Fibroblast of skin of back (primary cell): ENCODE data around the gene CENPVL2. TPM values are rescaled to one million over a fixed set of nuclear protein-coding genes. Genes with fewer than 3 reads are reported as not detected.
A peak's percentile ranks its signal among the peaks of the same experiment; 100 is the strongest.
"Not testable (repeated sequence)": the region's sequence is repeated elsewhere in the genome, so short reads cannot be mapped to it uniquely, and the experiment has no call there.

Source experiments
- DNase-seq: peaks from one replicate; pipeline ENCODE4 v3.0.0-alpha.2; 2013
- polyA plus RNA-seq, 2 experiments: library from polyadenylated mRNA; unstranded; fragments of 120-200 nt; gene quantifications; one replicate each; pipeline ENCODE4 v1.2.1, GENCODE V29; 2013; ENCODE audit not compliant: insufficient read length in 2 of 2

The CENPVL2 gene
- not detected for polyA plus RNA-seq (2013, experiment 1 of 2; ENCODE audit: insufficient read length)
- not detected for polyA plus RNA-seq (2013, experiment 2 of 2; ENCODE audit: insufficient read length)

GRCh38 chrX:51682720-51683062 is at the start of gene CENPVL2:
Gene CENPVL2, minus strand, starts transcription at chrX:51682831. Its CDS starts 0 bp downstream, at chrX:51682831.
- DNase-seq = not testable (repeated sequence)

- no peak for DNase-seq
Measured at GRCh38 chrX:51728202-51728601, 45.6 kb upstream of the CENPVL2 start.

GRCh38 chrX:51712943-51713647 is 30.5 kb upstream of the CENPVL2 start:
- not testable (repeated sequence) for DNase-seq

- DNase-seq = not testable (repeated sequence)
Measured at GRCh38 chrX:51710277-51711164, 27.9 kb upstream of the CENPVL2 start, which contains the start of gene CENPVL1. Gene CENPVL1, plus strand, starts transcription at chrX:51710512. Its CDS starts 0 bp downstream, at chrX:51710512.

- DNase-seq = no peak
Measured at GRCh38 chrX:51697397-51697796, 14.8 kb upstream of the CENPVL2 start.

- no peak for DNase-seq
Measured at GRCh38 chrX:51694254-51694653, 11.6 kb upstream of the CENPVL2 start.

- DNase-seq = not testable (repeated sequence)
Measured at GRCh38 chrX:51681808-51682719, 567 bp downstream of the CENPVL2 start.

GRCh38 chrX:51679689-51680433 is 2.8 kb downstream of the CENPVL2 start:
- not testable (repeated sequence) for DNase-seq

GRCh38 chrX:51665981-51666380 is 16.6 kb downstream of the CENPVL2 start:
- DNase-seq = no peak

- no peak for DNase-seq
Measured at GRCh38 chrX:51643377-51643776, 39.3 kb downstream of the CENPVL2 start.

GRCh38 chrX:51641421-51642021 is 41.1 kb downstream of the CENPVL2 start:
- peak; percentile 49 for DNase-seq

GRCh38 chrX:51636511-51636910 is 46.1 kb downstream of the CENPVL2 start:
- not testable (repeated sequence) for DNase-seq
